Mesothelial cell of epicardium (in vitro differentiated cells): ENCODE data around the gene SRRT. TPM values are rescaled to one million over a fixed set of nuclear protein-coding genes. Genes with fewer than 3 reads are reported as not detected.

Source experiments
- DNase-seq, 2 experiments: peaks; one replicate each; pipeline ENCODE4 v3.0.0; 2021; ENCODE audit warnings: low spot score in 2 of 2; ENCODE audit not compliant: unreplicated experiment in 2 of 2
- H3K27ac Mint-ChIP-seq: 2 replicates; pipeline ENCODE4 v1.8.0; 2021; ENCODE audit warnings: mixed read lengths
- H3K27me3 Mint-ChIP-seq: 2 replicates; pipeline ENCODE4 v1.8.0; 2021; ENCODE audit warnings: low read depth, mixed read lengths
- H3K36me3 Mint-ChIP-seq: 2 replicates; pipeline ENCODE4 v1.8.0; 2021; ENCODE audit warnings: mixed read lengths
- H3K4me1 Mint-ChIP-seq: 2 replicates; pipeline ENCODE4 v1.8.0; 2021; ENCODE audit warnings: mixed read lengths
- H3K4me3 Mint-ChIP-seq: 2 replicates; pipeline ENCODE4 v1.8.0; 2021; ENCODE audit warnings: mild to moderate bottlenecking, moderate library complexity, mixed read lengths
- H3K9me3 Mint-ChIP-seq: 2 replicates; pipeline ENCODE4 v1.8.0; 2021; ENCODE audit warnings: mixed read lengths
- total RNA-seq: library from RNA; stranded (reverse); gene quantifications from 3 replicates; pipeline ENCODE4 v1.2.1, GENCODE V29; 2021
- TF ChIP-seq, protein P1 (sequence below): fragments of 200-600 bp; sonication (generic); IDR thresholded peaks from one replicate; pipeline ENCODE4 v1.5.0; 2021; ENCODE audit warnings: antibody characterized with exemption; ENCODE audit not compliant: unreplicated experiment

The SRRT gene
- total RNA-seq, 1 donor from 2014 or later: 240 TPM

DNA sequence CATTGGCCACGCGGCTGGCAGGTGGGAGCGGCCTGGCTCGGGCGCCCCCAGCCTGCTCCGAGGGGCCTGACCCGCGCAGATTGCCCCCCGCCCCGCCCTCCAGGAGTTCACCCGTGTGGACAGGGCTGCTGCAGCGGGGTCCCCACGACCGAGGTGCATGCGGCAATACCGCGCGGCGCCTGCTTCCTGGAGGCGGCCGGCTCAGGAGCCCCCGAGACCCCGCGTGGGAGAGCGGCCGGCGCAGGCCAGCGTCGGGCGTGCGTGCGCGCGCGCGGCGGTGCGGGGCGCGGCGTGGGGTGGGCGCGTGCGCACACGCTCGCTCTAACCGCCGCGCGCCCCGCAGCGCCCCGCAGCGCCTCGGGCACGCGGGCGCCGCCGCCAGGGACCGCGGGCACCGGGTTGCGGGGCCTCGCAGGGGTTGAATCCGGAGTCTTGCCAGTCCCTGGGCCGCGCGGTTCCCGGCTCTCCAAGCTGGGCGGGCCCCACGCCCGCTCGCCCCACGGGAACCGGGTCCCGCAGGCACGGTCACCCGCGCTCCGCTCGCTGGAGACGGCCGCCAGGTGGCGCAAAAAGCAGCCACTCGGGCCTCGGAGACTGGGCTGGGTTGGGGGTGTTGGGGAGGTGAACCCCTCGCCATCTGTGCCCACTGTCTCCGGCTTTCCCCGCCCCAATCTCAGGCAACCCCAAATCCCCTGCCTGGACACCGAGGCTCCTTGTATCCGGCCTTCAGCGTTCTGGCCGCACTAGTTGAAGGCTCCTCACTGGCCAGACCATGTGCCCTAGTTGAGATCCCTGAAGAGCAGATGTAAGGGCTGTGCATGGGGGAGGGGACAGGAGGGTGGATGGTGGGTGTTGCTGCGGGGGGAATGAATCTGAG is 22.1 kb downstream of the SRRT start:
- no peaks in the 10 kb centered on the region for H3K9me3 Mint-ChIP-seq
- H3K36me3 Mint-ChIP-seq: no peaks in the 10 kb centered on the region
- DNase-seq: peak; percentile 67 to 81
- peak overlapping the region; percentile 75 for H3K4me3 Mint-ChIP-seq
- TF ChIP-seq, protein P1, sequence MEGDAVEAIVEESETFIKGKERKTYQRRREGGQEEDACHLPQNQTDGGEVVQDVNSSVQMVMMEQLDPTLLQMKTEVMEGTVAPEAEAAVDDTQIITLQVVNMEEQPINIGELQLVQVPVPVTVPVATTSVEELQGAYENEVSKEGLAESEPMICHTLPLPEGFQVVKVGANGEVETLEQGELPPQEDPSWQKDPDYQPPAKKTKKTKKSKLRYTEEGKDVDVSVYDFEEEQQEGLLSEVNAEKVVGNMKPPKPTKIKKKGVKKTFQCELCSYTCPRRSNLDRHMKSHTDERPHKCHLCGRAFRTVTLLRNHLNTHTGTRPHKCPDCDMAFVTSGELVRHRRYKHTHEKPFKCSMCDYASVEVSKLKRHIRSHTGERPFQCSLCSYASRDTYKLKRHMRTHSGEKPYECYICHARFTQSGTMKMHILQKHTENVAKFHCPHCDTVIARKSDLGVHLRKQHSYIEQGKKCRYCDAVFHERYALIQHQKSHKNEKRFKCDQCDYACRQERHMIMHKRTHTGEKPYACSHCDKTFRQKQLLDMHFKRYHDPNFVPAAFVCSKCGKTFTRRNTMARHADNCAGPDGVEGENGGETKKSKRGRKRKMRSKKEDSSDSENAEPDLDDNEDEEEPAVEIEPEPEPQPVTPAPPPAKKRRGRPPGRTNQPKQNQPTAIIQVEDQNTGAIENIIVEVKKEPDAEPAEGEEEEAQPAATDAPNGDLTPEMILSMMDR: peak; percentile 90
- H3K27ac Mint-ChIP-seq: no peak overlapping the region
- H3K27me3 Mint-ChIP-seq: peaks cover 22% of the 10 kb centered on the region
- peaks cover 18% of the 10 kb centered on the region for H3K4me1 Mint-ChIP-seq

DNA sequence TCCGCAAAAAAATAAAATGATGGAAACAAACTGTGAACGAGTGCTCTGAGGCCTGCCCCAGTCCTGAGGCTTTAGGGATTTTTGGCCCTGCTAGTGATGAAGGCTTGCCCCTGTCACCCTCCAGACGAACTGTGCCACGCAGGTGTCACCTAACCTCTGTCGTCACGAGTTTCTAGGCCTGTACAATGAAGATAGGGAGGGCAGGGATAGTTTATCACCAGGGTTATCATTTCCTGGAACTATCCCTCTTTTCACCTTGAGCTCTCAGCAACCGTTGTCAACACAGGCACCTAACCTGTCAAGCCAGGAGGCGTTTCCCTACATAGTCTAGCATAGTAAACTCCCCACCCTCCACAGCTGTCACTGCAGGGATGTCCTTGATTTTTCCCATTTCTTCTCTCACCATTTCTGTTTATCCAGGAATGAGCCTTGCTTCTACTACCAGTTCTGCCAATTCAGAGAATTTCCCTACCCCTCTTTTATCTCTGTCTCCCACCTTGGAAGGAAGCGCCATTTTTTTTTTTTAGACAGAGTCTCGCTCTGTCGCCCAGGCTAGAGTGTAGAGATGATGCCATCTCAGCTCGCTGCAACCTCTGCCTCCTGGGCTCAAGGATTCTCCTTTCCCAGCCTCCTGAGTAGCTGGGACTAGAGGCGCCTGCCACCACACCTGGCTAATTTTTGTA is 23.0 kb downstream of the SRRT start:
- no peak overlapping the region for H3K27ac Mint-ChIP-seq
- H3K27me3 Mint-ChIP-seq: peaks cover 22% of the 10 kb centered on the region
- no peaks in the 10 kb centered on the region for H3K36me3 Mint-ChIP-seq
- TF ChIP-seq, protein P1: no peak
- H3K9me3 Mint-ChIP-seq: no peaks in the 10 kb centered on the region
- H3K4me3 Mint-ChIP-seq: peak overlapping the region; percentile 64
- DNase-seq: no peak
- peaks cover 14% of the 10 kb centered on the region for H3K4me1 Mint-ChIP-seq

DNA sequence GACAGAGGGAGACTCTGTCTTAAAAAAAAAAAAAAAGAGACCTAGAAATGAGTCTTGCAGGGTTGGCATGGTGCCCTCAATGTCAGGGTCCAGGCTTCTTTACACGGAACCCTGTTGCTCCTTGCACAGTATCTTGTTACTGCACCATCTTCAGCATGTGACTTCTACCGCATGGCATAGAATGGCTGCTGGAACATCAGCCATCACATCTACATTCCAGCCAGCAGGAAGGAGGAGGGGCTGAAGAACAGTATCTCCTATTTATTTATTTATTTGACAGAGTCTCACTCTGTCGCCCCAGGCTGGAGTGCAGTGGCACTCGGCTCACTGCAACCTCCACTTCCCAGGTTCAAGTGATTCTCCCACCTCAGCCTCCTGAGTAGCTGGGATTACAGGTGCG is 24.5 kb downstream of the SRRT start:
- peaks cover 22% of the 10 kb centered on the region for H3K27me3 Mint-ChIP-seq
- H3K27ac Mint-ChIP-seq: no peak overlapping the region
- H3K4me1 Mint-ChIP-seq: peaks cover 10% of the 10 kb centered on the region
- no peak for DNase-seq
- H3K4me3 Mint-ChIP-seq: no peak overlapping the region
- H3K36me3 Mint-ChIP-seq: no peaks in the 10 kb centered on the region
- TF ChIP-seq, protein P1: no peak
- no peaks in the 10 kb centered on the region for H3K9me3 Mint-ChIP-seq

DNA sequence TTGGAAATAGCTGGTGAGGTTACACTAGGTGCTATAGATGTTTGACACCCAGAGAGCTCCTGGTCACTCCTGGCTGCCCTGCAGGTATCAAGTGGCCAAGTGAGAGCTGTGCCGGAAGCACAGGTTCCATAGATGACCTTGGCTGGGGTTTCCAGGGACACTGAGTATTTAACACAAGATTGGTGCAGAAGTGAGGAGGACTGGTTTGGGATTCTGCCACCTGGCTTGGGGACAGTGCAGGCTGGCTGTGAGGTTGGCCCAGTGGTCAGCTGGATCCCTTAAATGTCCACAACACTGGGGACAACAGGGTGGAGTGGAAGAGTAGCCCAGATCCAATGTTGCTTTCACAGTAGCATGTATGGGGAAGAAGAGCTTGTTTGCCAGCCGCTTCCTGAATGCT is 26.1 kb downstream of the SRRT start:
- H3K27me3 Mint-ChIP-seq: peaks cover 20% of the 10 kb centered on the region
- DNase-seq: no peak
- no peak overlapping the region for H3K4me3 Mint-ChIP-seq
- no peak overlapping the region for H3K27ac Mint-ChIP-seq
- H3K36me3 Mint-ChIP-seq: no peaks in the 10 kb centered on the region
- TF ChIP-seq, protein P1: no peak
- H3K9me3 Mint-ChIP-seq: no peaks in the 10 kb centered on the region
- H3K4me1 Mint-ChIP-seq: peaks cover 7% of the 10 kb centered on the region

DNA sequence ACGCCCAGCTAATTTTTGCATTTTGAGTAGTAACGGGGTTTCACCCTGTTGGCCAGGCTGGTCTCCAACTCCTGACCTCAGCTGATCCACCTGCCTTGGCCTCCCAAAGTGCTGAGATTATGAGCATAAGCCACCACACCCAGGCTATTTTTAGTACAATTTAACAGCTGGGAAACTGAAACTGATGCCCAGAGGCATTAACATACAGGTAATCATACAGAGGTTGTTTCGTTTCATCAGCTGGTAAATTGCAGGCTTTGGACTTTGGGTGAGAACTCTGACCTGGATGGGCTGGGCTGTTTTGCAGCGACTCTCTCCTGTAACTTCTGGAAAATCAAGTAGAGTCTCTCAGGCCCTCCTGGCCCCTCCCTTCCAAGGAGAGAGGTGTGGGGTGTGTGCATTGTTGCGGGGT is 27.0 kb downstream of the SRRT start:
- Mint-ChIP-seq H3K9me3 (no peaks in the 10 kb centered on the region), H3K27ac (no peak overlapping the region), H3K4me1 (peaks cover 2% of the 10 kb centered on the region), H3K36me3 (no peaks in the 10 kb centered on the region), H3K27me3 (peaks cover 14% of the 10 kb centered on the region), H3K4me3 (no peak overlapping the region)
- DNase-seq: no peak
- TF ChIP-seq, protein P1: no peak
